Activated CD4-positive, CD25-positive, alpha-beta regulatory T cell treated with anti-CD3 and anti-CD28 coated beads, Interleukin-2, amount 50 U/mL, for 72 hours (primary cell): Measurements from ENCODE around the gene GBE1.

ENCODE experiments used
- DNase-seq: peaks from one replicate; pipeline ENCODE4 v3.0.0; 2021

The GBE1 gene

DNA sequence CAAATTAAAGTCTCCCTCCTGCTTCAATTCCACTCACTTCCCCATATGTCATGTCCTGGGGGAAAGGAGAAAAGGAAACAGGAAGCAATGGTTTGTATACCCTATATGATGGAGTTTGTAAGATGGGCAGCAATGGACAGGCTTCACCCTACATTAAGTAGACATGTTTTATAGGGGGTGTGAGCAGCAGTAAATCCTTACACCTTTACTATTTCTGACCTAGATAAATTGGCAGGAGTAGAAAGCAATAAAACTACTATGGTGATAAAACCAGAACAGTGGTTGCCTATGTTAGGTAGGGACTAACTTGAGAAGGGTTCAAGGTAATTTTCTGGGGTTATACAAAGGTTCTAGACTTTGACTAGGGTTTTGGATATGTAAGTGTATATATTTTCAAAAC, 301.7 kb downstream of the GBE1 start:
- DNase-seq: no peak

DNA sequence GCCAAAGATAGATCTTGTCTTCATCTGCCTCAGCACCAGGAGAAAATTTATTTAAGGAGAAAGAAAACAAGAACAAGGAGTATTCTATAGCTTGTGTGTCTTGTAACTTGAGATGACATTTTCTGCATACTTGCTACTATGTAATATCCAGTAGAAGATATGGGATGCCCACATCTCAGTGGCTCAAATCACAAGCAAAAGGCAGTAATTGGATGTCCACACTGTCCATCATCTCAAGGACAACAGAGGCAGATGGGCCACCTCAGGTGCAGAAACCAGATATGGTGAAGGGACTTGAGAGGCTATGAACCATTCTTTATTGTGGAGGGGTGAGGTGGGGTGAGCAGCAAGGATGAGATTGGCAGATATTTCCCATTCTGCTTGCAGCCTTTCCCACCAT, 309.0 kb downstream of the GBE1 start:
- DNase-seq: no peak

DNA sequence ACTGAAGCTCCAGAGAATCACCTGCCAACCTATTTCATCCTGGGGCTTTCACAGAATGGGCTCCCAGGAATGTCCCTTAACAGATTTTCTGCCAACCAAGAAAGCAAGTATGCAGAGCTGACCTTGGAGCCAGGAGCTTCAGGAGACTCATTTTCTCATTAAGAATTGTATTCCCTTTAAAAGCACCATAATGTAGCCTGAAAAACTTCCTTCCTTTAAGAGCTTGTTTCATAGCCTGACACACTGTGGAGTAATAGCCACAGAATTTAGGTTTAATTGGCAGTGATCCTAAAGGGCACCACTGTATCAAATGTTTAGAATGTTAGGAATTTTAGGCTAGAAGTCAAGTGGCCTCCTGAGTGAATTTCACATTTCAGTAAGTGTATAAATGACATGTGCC, 309.8 kb downstream of the GBE1 start:
- no peak for DNase-seq

DNA sequence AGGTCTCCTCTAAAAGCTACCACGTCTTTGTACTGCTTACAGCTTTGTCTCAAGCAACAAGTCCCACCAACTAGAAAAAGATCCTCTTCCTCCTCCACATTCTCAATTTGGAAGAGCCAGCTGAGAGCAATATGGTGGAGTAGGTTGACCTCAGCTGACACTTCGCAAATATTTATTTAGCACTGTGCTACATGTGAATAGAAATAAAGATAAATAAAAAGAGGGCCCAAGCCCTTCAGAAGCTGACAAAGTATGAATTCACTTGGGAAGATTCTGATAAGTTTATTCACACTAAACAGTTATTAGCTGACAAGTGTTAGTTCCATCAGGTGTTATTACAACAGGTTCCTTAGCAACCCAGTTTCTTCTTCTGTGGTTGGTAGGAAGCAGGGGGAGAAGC, 310.3 kb downstream of the GBE1 start:
- no peak for DNase-seq

DNA sequence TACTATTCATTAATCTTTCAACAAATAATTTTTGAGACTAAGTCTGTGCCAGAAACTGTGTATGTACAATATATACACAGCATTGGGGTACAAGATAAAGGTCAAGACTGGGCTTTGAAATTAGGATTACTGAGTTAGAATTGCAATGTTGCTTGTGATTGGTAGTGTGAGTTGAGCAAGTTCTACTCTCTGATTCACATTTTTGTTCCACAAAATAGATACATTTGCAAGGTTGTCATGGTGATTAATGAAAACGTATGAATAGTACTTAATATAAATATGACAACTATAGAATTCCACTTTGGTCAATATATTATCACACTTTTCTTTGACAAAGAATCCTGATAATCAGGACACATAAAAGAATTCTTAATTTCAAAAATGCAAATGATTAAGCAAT, 314.6 kb downstream of the GBE1 start:
- DNase-seq: no peak

DNA sequence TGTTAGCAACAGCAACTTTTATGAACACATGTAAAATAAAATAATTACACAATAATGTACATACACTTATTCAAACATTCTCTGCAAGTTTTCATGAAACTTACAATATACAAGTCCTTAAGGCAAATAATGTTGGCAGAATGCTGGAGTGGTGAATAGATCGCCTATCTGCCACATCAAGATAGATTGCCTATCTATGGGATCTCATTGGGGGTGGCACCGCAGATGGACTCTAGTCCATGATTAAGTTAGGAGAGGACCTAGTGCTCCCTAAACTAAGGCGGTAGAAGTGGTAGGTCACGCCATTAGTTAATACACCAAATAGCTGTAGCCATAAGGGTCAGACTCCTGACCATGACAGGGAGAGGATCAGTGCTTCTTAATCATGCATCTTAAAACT, 315.7 kb downstream of the GBE1 start:
- no peak for DNase-seq

DNA sequence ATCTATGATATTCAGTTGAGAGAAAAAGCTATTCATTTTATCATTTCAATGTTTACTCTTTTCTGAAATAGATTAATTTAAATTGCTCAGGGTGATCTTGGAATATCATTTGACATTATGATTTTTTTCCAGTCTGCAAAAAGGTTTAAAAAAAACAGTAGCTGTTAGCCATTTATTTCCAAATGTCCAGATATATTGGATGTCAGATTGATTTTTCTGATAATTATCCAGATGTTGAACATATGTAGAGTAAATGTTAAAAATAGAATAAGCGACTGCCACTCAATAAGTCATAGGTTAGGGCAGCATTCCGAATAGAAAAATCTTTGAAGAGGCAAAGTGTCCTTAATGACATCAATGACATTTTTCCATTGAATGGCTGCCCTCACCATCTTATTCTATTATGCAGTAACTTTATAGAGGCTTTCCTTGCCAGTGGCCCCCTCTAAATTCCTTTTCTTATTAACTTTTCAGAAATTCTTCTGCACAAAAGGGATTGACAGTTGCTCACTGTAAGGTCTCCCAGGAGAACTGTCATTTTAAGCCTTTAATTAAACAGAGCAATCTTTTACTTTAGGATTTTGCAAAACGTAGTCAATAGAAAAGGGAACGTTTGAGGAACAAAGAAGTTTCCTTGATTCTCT, 316.5 kb downstream of the GBE1 start:
- DNase-seq: no peak

DNA sequence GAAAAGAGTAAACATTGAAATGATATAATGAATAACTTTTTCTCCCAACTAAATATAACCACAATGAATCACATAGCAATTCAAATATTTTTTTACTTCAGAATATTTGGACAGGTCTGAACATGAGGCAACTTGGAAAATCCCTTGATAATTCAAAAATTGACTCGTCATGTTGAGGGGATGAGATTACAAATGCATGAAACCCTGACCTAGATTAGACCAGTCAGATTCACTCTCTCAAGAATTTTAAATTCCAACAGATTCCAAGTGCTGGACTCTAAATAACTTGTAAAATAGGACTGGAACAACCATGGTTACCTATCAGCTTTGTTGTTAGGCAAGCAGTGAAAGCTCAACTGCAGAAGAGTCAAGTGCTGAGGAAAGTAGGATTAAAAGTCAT, 317.5 kb downstream of the GBE1 start:
- DNase-seq: no peak

DNA sequence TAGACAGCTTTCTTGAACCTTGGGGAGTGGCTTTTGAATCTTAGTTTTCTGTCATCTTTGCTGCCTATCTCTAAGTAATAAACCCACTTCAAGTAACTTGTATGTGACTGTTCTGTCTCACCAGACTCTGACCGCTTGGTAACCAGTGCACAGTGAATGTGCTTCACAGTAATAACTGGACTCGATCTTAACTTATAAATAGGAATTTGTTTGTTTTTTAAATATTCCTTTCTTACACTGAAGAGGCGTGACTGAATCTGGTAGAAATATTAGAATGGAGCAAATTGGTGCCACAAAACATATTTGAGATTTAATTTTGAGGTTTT, 318.0 kb downstream of the GBE1 start:
- DNase-seq: no peak

DNA sequence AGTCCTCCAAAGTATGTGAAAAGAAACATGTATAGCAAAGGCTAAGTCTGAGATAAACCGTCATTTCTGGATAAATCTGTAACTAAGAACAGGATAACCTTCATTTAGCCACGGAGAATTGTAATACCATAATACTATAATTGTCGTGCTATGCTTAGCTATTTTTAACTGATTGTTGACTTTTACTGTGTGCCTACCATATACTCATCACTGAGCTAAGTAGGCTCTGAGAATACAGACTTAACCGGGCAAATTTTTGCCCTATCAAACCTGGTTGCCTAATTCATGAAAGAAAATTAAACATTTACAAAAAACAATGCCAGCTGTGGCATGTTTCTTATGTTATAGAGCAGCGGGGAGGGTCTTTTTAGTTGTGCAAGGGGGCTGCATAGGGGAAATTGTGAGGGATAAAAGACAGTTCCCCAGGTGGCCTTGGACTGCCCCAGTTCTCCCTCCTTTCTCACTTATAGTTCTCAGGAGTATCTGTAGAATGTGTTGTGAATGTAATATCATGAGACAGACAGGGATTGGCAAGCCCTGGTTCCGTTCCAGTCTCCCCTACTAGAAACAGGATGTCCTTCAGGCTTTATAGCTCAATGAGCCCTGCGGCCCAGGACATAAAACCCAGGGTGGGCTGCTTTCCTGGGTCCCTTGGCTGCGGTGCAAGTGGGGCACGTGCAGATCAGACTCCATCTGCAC, 318.5 kb downstream of the GBE1 start:
- no peak for DNase-seq

DNA sequence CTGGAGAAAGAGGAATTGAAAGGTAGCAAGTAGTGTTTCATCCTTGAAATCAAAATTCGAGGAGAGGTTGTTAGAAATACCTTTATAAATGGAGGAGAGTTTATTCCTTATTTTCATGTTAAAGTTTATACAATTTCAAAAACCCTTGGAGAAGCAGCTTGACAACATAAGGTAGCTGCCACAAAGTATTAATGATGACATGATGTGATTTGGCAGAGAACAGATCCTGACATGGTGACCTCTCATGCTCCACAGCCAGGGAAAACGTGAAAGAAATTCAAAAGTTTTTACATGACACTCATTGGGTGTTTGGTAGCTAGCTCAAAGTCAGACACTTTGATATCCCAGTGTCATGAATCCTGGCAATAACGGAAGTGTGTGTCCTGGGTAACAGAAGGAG, 320.8 kb downstream of the GBE1 start:
- DNase-seq: no peak
